Liver (tissue), 9 donors: ENCODE measurements around the gene FAM43B. TPM values are rescaled to one million over a fixed set of nuclear protein-coding genes. Genes with fewer than 3 reads are reported as not detected.

Source experiments
- DNase-seq: peaks from one replicate; pipeline ENCODE4 v3.0.0-alpha.2; 2017; ENCODE audit warnings: low spot score
- H3K27ac ChIP-seq, 2 donors: one replicate each; pipeline ENCODE4 v1.7.0; 2013; ENCODE audit warnings: inconsistent platforms in 2 of 2, low read length in 2 of 2, control low read depth in 1 of 2, low read depth in 1 of 2, mild to moderate bottlenecking in 1 of 2
- H3K27me3 ChIP-seq, 4 donors: one replicate each; pipeline versions ENCODE4 v1.6.1 to v1.7.0; 2013; ENCODE audit warnings: low read length in 3 of 4, inconsistent platforms in 1 of 4, mild to moderate bottlenecking in 1 of 4, moderate library complexity in 1 of 4; ENCODE audit not compliant: control insufficient read depth in 4 of 4, insufficient read depth in 4 of 4
- H3K36me3 ChIP-seq, 4 donors: one replicate each; pipeline versions ENCODE4 v1.6.1 to v1.7.0; 2013; ENCODE audit warnings: low read length in 3 of 4, mild to moderate bottlenecking in 3 of 4, low read depth in 1 of 4, moderate library complexity in 1 of 4; ENCODE audit not compliant: control insufficient read depth in 4 of 4, insufficient read depth in 3 of 4
- H3K4me1 ChIP-seq, 4 donors: one replicate each; pipeline versions ENCODE4 v1.6.1 to v1.7.0; 2013; ENCODE audit warnings: low read length in 3 of 4, mild to moderate bottlenecking in 3 of 4, moderate library complexity in 1 of 4; ENCODE audit not compliant: control insufficient read depth in 4 of 4, insufficient read depth in 4 of 4
- H3K4me3 ChIP-seq, 3 donors: one replicate each; pipeline versions ENCODE4 v1.6.1 to v1.7.0; 2013; ENCODE audit warnings: low read length in 3 of 3, control low read depth in 1 of 3, low read depth in 1 of 3, mild to moderate bottlenecking in 1 of 3
- H3K9ac ChIP-seq, 2 donors: one replicate each; pipeline ENCODE4 v1.7.0; 2013; ENCODE audit warnings: low read length in 2 of 2, mild to moderate bottlenecking in 2 of 2, moderate library complexity in 2 of 2, control low read depth in 1 of 2, low read depth in 1 of 2
- H3K9me3 ChIP-seq, 4 donors: one replicate each; pipeline versions ENCODE4 v1.6.1 to v1.7.0; 2013; ENCODE audit warnings: low read length in 3 of 4; ENCODE audit not compliant: control insufficient read depth in 4 of 4
- EGR1 ChIP-seq, 2 donors: IDR thresholded peaks; 2 replicates each; pipeline ENCODE4 v1.6.1; 2016 to 2018; ENCODE audit warnings: antibody characterized with exemption in 2 of 2, low read depth in 2 of 2
- FOXA2 ChIP-seq: IDR thresholded peaks from 2 replicates; pipeline ENCODE4 v1.6.1; 2016; ENCODE audit warnings: antibody characterized with exemption
- GABPA ChIP-seq, 2 donors: IDR thresholded peaks in 1 of 2; conservative IDR thresholded peaks in 1 of 2; 2 replicates each; pipeline ENCODE4 v1.6.1; 2016; ENCODE audit warnings: antibody characterized with exemption in 2 of 2, mild to moderate bottlenecking in 1 of 2, moderate library complexity in 1 of 2
- HNF4G ChIP-seq: IDR thresholded peaks from 2 replicates; pipeline ENCODE4 v1.6.1; 2016; ENCODE audit warnings: antibody characterized with exemption
- MAX ChIP-seq: IDR thresholded peaks from 2 replicates; pipeline ENCODE4 v1.6.1; 2016; ENCODE audit warnings: antibody characterized with exemption
- NR2F2 ChIP-seq: IDR thresholded peaks from 2 replicates; pipeline ENCODE4 v1.6.1; 2016; ENCODE audit warnings: antibody characterized with exemption
- RXRA ChIP-seq, 2 donors: IDR thresholded peaks; 2 replicates each; pipeline ENCODE4 v1.6.1; 2017 to 2018; ENCODE audit warnings: antibody characterized with exemption in 2 of 2, mild to moderate bottlenecking in 1 of 2
- YY1 ChIP-seq: IDR thresholded peaks from 2 replicates; pipeline ENCODE4 v1.6.1; 2016; ENCODE audit warnings: antibody characterized with exemption, mild to moderate bottlenecking
- WGBS: extraction: QIAGEN DNeasy Blood & Tissue Kit; methylation state at CpG from one replicate; pipeline ENCODE4 v1.1.7; 2013; 5-methylcytosine and 5-hydroxymethylcytosine counted together
- polyA plus RNA-seq, 2 donors: library from polyadenylated mRNA; stranded (reverse) in 1 of 2; unstranded in 1 of 2; fragments of 200-250 nt in 1 of 2; fragments of >200 nt in 1 of 2; fragmentation: Nextera tagmentation in 1 of 2; extraction: Ambion mirVana in 1 of 2; gene quantifications; one replicate each; pipeline versions ENCODE4 v1.2.1 to v1.2.3, GENCODE V29; 2013 to 2015
- total RNA-seq, 2 donors: library from RNA; depleted of rRNA; stranded (reverse); fragments of >200 nt; gene quantifications; one replicate each; pipeline ENCODE4 v1.2.3, GENCODE V29; 2014
- TF ChIP-seq, protein P1 (sequence below): fragments of 150-350 bp; IDR thresholded peaks from 2 replicates; pipeline ENCODE4 v1.5.1; 2017; ENCODE audit warnings: improper control_type of control experiment, low read depth, low read length; ENCODE audit not compliant: missing input control
- donor health status: healthy.
- donor health status: healthy.
- donor health status: healthy.
- donor health status: healthy.
- donor health status: healthy.

The FAM43B gene, protein sequence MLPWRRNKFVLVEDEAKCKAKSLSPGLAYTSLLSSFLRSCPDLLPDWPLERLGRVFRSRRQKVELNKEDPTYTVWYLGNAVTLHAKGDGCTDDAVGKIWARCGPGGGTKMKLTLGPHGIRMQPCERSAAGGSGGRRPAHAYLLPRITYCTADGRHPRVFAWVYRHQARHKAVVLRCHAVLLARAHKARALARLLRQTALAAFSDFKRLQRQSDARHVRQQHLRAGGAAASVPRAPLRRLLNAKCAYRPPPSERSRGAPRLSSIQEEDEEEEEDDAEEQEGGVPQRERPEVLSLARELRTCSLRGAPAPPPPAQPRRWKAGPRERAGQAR
- total RNA-seq, result under 1 TPM; 0.08 to 0.09 TPM
- under 1 TPM; 0.06 TPM for polyA plus RNA-seq

DNA sequence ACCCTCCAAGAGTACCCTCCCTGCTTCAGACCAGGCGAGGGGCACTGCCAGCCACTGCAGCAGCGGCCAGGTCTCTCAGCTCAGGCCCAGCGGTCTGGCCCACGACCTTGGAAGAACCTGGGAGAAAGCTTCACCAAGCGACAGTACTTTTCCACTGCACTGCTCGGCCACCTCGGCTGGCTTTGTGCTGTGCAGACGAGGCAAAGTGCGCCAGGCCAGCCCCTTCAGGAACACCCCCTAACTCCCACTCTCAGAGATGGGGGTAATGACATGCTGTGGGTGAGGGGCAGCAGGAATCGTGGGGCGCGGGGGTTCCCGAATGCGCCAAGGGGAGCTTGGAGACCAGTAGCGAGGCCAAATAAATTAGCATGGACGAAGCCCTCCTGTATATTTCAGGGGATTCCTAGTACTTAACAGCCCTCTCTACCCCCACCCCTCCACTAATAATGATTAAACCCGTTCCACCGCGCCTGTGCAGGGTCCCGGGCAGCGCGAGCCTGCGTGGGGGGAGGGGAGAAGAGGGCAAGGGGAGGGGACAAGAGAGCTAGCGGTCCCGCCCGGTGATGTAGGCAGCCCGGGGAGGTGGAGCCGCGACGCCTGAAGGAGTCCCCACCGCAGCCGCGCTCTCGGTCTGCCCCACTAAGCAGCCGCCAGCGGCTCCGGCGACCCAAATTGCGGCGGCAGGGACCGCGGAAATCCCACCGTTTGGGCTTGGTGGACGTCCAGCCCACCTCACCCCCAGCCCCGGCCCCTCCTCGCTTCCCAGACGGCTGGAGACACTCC is at the start of gene FAM43B:
TSS of gene FAM43B (plus strand) at position 629 of the 783 bp plus-strand sequence. CDS start 401 bp downstream, outside the sequence.
- DNase-seq, result peak; percentile 66
- no peaks in the 10 kb centered on the region for H3K9me3 ChIP-seq
- WGBS, result 4% methylated on average over 47 of the region's 47 CpGs
- peak within 1 kb of the TSS in 1 of 3 donors; percentile 28 for H3K4me3 ChIP-seq
- TF ChIP-seq HNF4G, result no peak
- no peak for TF ChIP-seq YY1
- TF ChIP-seq, protein P1, sequence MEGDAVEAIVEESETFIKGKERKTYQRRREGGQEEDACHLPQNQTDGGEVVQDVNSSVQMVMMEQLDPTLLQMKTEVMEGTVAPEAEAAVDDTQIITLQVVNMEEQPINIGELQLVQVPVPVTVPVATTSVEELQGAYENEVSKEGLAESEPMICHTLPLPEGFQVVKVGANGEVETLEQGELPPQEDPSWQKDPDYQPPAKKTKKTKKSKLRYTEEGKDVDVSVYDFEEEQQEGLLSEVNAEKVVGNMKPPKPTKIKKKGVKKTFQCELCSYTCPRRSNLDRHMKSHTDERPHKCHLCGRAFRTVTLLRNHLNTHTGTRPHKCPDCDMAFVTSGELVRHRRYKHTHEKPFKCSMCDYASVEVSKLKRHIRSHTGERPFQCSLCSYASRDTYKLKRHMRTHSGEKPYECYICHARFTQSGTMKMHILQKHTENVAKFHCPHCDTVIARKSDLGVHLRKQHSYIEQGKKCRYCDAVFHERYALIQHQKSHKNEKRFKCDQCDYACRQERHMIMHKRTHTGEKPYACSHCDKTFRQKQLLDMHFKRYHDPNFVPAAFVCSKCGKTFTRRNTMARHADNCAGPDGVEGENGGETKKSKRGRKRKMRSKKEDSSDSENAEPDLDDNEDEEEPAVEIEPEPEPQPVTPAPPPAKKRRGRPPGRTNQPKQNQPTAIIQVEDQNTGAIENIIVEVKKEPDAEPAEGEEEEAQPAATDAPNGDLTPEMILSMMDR, result no peak
- no peak for TF ChIP-seq GABPA (IDR thresholded peaks at IDR 0.05 in 1 of 2, conservative IDR thresholded peaks at IDR 0.05 in 1 of 2)
- no peak for TF ChIP-seq NR2F2
- TF ChIP-seq FOXA2, result no peak
- TF ChIP-seq RXRA (IDR thresholded peaks at IDR 0.05), result no peak
- H3K9ac ChIP-seq, result no peak within 1 kb of the TSS
- peaks cover 0 to 11% (median 0%) of the 10 kb centered on the region in 4 donors for H3K27me3 ChIP-seq
- no peaks in the 10 kb centered on the region for H3K36me3 ChIP-seq
- H3K27ac ChIP-seq, result peak within 1 kb of the TSS in 1 of 2 donors; percentile 65
- peaks cover 5 to 25% (median 9%) of the 10 kb centered on the region in 4 donors for H3K4me1 ChIP-seq

DNA sequence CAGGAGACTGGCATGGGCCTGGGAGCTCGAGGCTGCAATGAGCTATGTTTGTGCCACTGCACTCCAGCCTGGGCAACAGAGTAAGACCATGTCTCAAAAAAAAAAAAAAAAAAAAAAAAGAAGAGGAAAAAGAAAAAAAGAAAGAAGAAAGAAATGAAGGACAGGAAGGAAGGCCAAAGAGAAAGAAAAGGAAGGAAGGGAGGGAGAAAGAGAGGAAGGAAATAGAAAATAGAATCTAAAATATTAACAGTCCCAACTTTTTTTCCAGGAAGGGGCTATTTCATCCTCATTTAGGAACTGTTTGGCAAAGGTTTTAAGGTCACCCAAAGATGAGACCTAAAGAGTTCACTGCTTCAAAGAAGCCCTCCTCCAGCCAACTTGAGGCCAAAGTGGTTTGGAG is 46.9 kb upstream of the FAM43B start:
- H3K9ac ChIP-seq, result no peak overlapping the region
- no peak for TF ChIP-seq MAX
- TF ChIP-seq YY1, result no peak
- no peak for DNase-seq
- H3K4me1 ChIP-seq, result peaks cover 1 to 27% (median 16%) of the 10 kb centered on the region in 4 donors
- peaks cover 11 to 21% (median 17%) of the 10 kb centered on the region in 4 donors for H3K36me3 ChIP-seq
- no peaks in the 10 kb centered on the region for H3K27me3 ChIP-seq
- H3K27ac ChIP-seq, result no peak overlapping the region
- no peak overlapping the region for H3K4me3 ChIP-seq
- 96% methylated on average over 1 of the region's 1 CpG for WGBS
- H3K9me3 ChIP-seq, result no peaks in the 10 kb centered on the region

DNA sequence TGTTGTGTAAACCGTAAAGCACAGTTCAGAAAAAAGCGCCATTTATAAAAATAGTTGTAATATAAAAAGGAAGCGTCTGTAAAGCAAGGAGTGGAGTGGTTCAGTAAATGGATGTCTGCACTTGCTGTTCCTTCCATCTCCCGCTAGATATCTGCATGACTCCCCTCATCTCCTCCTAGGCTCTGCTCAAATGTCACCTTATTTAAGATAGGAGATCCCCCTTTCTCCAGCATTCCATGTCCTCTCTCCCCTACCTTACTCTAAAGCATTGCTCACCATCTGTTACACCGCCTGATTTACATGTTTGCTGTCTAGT is 45.2 kb upstream of the FAM43B start:
- no peak for DNase-seq
- TF ChIP-seq HNF4G (no peak), EGR1 (IDR thresholded peaks at IDR 0.05; ENCODE audit: low read depth in 2 of 2) (peak in 1 of 2 donors; percentile 2)
- peak overlapping the region in 1 of 2 donors; percentile 74 for H3K27ac ChIP-seq
- peak overlapping the region; percentile 57 to 81 for H3K9ac ChIP-seq
- H3K9me3 ChIP-seq, result no peaks in the 10 kb centered on the region
- H3K4me1 ChIP-seq, result peaks cover 1 to 27% (median 16%) of the 10 kb centered on the region in 4 donors
- WGBS, result 40% methylated on average over 5 of the region's 5 CpGs
- peaks cover 0 to 2% (median 0%) of the 10 kb centered on the region in 4 donors for H3K27me3 ChIP-seq
- peak overlapping the region; percentile 73 to 93 (median 91) for H3K4me3 ChIP-seq
- H3K36me3 ChIP-seq, result peaks cover 0 to 4% (median under 1%) of the 10 kb centered on the region in 4 donors
